Occipital lobe (tissue), 2 donors: Measurements from ENCODE around the gene EIF2AK2. TPM values are rescaled to one million over a fixed set of nuclear protein-coding genes. Genes with fewer than 3 reads are reported as not detected.

Experiments used
- DNase-seq: peaks from one replicate; lab custom pipeline; 2025; lab: John Stamatoyannopoulos, UW
- total RNA-seq: library from RNA; depleted of rRNA; stranded (reverse); fragments of >200 nt; gene quantifications from one replicate; pipeline ENCODE4 v1.2.3, GENCODE V29; 2014

Gene EIF2AK2
- total RNA-seq, 1 donor from 2014 or later: 48.7 TPM

- DNase-seq: no peak
Measured at GRCh38 chr2:37102588-37102987, 54.2 kb downstream of the EIF2AK2 start.

- DNase-seq: no peak
Measured at GRCh38 chr2:37100054-37100453, 56.7 kb downstream of the EIF2AK2 start.

- no peak for DNase-seq
Measured at GRCh38 chr2:37098416-37099118, 58.2 kb downstream of the EIF2AK2 start.

GRCh38 chr2:37096568-37096967 is 60.2 kb downstream of the EIF2AK2 start:
- no peak for DNase-seq

GRCh38 chr2:37091873-37092272 is 64.9 kb downstream of the EIF2AK2 start:
- DNase-seq: no peak

GRCh38 chr2:37090019-37090477 is 66.7 kb downstream of the EIF2AK2 start:
- DNase-seq: no peak

- DNase-seq: no peak
Measured at GRCh38 chr2:37085731-37086147, 71.0 kb downstream of the EIF2AK2 start.

- DNase-seq: no peak
Measured at GRCh38 chr2:37084797-37085196, 72.0 kb downstream of the EIF2AK2 start.

GRCh38 chr2:37083873-37084794 is 72.6 kb downstream of the EIF2AK2 start, which contains the start of the genes GPATCH11 and HEATR5B:
Gene GPATCH11, plus strand, starts transcription at chr2:37084518. Its CDS starts 3,864 bp downstream, at chr2:37088382.
Gene HEATR5B, minus strand, starts transcription at chr2:37084372. Its CDS starts 958 bp downstream, at chr2:37083414.
- peak; percentile 94 for DNase-seq

- no peak for DNase-seq
Measured at GRCh38 chr2:37080689-37081088, 76.1 kb downstream of the EIF2AK2 start.

GRCh38 chr2:37080266-37080665 is 76.5 kb downstream of the EIF2AK2 start:
- no peak for DNase-seq

- DNase-seq: no peak
Measured at GRCh38 chr2:37070931-37071330, 85.8 kb downstream of the EIF2AK2 start.

GRCh38 chr2:37068686-37069085 is 88.1 kb downstream of the EIF2AK2 start:
- DNase-seq: no peak

GRCh38 chr2:37061776-37062175 is 95.0 kb downstream of the EIF2AK2 start:
- no peak for DNase-seq

- DNase-seq: no peak
Measured at GRCh38 chr2:37061013-37061711, 95.6 kb downstream of the EIF2AK2 start.

GRCh38 chr2:37060446-37060845 is 96.3 kb downstream of the EIF2AK2 start:
- no peak for DNase-seq

GRCh38 chr2:37059841-37060240 is 96.9 kb downstream of the EIF2AK2 start:
- DNase-seq: no peak

- no peak for DNase-seq
Measured at GRCh38 chr2:37052600-37053332, 104.0 kb downstream of the EIF2AK2 start.
